ENCODE results near the gene EPHB2. TPM values are rescaled to one million over a fixed set of nuclear protein-coding genes. Genes with fewer than 3 reads are reported as not detected.

Gene EPHB2
- total RNA-seq, 1 donor from 2014 or later, result 6.0 TPM

GRCh38 chr1:22780696-22781095 lies 70.1 kb downstream of the EPHB2 start:
- Histone ChIP-seq H3K27ac (no peak overlapping the region), H3K4me3 (no peak overlapping the region), H3K36me3 (no peaks in the 10 kb centered on the region), H3K4me1 (peaks cover 4% of the 10 kb centered on the region), H3K9me3 (no peaks in the 10 kb centered on the region), H3K27me3 (no peaks in the 10 kb centered on the region)
- intact Hi-C loops (cut with DNase I), result no loop called here
- TF ChIP-seq, protein P1, sequence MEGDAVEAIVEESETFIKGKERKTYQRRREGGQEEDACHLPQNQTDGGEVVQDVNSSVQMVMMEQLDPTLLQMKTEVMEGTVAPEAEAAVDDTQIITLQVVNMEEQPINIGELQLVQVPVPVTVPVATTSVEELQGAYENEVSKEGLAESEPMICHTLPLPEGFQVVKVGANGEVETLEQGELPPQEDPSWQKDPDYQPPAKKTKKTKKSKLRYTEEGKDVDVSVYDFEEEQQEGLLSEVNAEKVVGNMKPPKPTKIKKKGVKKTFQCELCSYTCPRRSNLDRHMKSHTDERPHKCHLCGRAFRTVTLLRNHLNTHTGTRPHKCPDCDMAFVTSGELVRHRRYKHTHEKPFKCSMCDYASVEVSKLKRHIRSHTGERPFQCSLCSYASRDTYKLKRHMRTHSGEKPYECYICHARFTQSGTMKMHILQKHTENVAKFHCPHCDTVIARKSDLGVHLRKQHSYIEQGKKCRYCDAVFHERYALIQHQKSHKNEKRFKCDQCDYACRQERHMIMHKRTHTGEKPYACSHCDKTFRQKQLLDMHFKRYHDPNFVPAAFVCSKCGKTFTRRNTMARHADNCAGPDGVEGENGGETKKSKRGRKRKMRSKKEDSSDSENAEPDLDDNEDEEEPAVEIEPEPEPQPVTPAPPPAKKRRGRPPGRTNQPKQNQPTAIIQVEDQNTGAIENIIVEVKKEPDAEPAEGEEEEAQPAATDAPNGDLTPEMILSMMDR (IDR thresholded peaks at IDR 0.05), result no peak
- ATAC-seq (peak; percentile 31), DNase-seq (no peak)

- ATAC-seq, result no peak
These were observed 70.8 kb downstream of the EPHB2 start for GRCh38 chr1:22781483-22781882.

DNA sequence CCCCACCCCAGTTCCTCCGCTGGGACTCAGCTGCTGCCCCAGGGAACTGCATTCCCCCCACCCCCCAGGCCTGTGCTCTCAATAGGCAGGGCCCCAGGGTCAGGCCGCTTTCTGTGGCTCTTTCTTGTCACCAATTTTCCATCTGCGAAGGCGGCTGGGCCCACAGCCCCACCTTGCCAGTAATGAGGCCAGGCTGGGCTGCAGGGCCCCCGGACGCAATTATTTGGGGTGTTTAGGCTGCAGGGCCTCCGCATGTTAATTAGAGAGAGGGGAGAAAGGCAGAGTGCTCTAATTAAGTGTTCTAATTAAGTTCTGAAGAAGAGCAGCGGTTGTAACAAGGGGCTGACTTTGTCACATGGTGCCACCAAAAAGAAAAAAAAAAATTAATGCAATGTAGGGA lies 71.8 kb downstream of the EPHB2 start:
- Histone ChIP-seq H3K4me3 (no peak overlapping the region), H3K27ac (no peak overlapping the region), H3K9me3 (no peaks in the 10 kb centered on the region), H3K27me3 (no peaks in the 10 kb centered on the region), H3K4me1 (peaks cover 4% of the 10 kb centered on the region), H3K36me3 (no peaks in the 10 kb centered on the region)
- TF ChIP-seq, protein P1 (IDR thresholded peaks at IDR 0.05), result no peak
- ATAC-seq, result no peak
- DNase-seq, result no peak
- intact Hi-C loops (cut with DNase I), result no loop called here

More at GRCh38 chr1:22781483-22781882, 70.8 kb downstream of the EPHB2 start:
- H3K27me3 ChIP-seq, result no peaks in the 10 kb centered on the region
- TF ChIP-seq, protein P1 (IDR thresholded peaks at IDR 0.05), result no peak
- no peak overlapping the region for H3K27ac ChIP-seq
- H3K4me1 ChIP-seq, result peaks cover 4% of the 10 kb centered on the region
- no peak overlapping the region for H3K4me3 ChIP-seq
- DNase-seq, result no peak
- intact Hi-C loops (cut with DNase I), result no loop called here
- H3K9me3 ChIP-seq, result no peaks in the 10 kb centered on the region
- no peaks in the 10 kb centered on the region for H3K36me3 ChIP-seq

GRCh38 chr1:22784317-22784716 lies 73.7 kb downstream of the EPHB2 start:
- Histone ChIP-seq H3K4me3 (no peak overlapping the region), H3K27me3 (no peaks in the 10 kb centered on the region), H3K4me1 (no peaks in the 10 kb centered on the region), H3K27ac (no peak overlapping the region), H3K36me3 (no peaks in the 10 kb centered on the region), H3K9me3 (no peaks in the 10 kb centered on the region)
- intact Hi-C loops (cut with DNase I), result no loop called here
- DNase-seq (no peak), ATAC-seq (no peak)
- TF ChIP-seq, protein P1 (IDR thresholded peaks at IDR 0.05), result no peak

DNA sequence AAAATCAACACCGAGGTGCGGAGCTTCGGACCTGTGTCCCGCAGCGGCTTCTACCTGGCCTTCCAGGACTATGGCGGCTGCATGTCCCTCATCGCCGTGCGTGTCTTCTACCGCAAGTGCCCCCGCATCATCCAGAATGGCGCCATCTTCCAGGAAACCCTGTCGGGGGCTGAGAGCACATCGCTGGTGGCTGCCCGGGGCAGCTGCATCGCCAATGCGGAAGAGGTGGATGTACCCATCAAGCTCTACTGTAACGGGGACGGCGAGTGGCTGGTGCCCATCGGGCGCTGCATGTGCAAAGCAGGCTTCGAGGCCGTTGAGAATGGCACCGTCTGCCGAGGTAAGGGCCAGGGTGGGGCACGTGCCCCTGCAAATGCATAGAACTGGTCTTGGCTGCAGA lies 74.1 kb downstream of the EPHB2 start:
- H3K4me3 ChIP-seq, result no peak overlapping the region
- ATAC-seq, result no peak
- H3K9me3 ChIP-seq, result no peaks in the 10 kb centered on the region
- no peaks in the 10 kb centered on the region for H3K36me3 ChIP-seq
- no peaks in the 10 kb centered on the region for H3K4me1 ChIP-seq
- H3K27me3 ChIP-seq, result no peaks in the 10 kb centered on the region
- DNase-seq, result no peak
- TF ChIP-seq, protein P1 (IDR thresholded peaks at IDR 0.05), result no peak
- H3K27ac ChIP-seq, result no peak overlapping the region
- intact Hi-C loops (cut with DNase I), result no loop called here

DNA sequence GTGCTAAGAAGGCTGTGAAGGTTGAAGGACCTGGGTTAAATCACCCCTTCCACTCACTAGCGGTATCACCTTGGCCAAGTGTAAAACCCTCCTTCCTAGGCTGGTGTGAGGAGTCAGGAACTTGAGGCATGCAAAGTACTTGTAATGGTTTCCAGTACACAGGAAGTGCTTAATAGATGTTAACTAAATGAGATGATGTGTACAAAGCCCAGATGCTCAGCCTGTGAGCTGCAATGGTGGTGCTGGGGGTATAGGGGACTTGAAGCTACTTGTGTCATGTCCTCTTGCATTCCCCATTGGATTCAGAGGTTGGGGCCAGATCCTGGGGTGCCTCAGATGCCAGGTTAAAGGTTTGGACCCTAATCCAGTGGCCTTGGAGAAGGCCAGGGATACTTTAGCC lies 75.5 kb downstream of the EPHB2 start:
- Histone ChIP-seq H3K4me3 (no peak overlapping the region), H3K36me3 (no peaks in the 10 kb centered on the region), H3K27me3 (no peaks in the 10 kb centered on the region), H3K9me3 (no peaks in the 10 kb centered on the region), H3K27ac (no peak overlapping the region), H3K4me1 (no peaks in the 10 kb centered on the region)
- TF ChIP-seq, protein P1 (IDR thresholded peaks at IDR 0.05), result no peak
- intact Hi-C loops (cut with DNase I), result no loop called here
- DNase-seq (no peak), ATAC-seq (no peak)

Data from upper lobe of right lung (tissue), 1 donor.